Inflammatory macrophage treated with lipopolysaccharide for 1 hour (primary cell): Measurements from ENCODE around the gene GNG13.
"Not testable (repeated sequence)": the region's sequence is repeated elsewhere in the genome, so short reads cannot be mapped to it uniquely, and the experiment has no call there.

Experiments
- DNase-seq, 2 donors: peaks; one replicate each; pipeline ENCODE4 v3.0.0-alpha.2; 2020 to 2022

Gene GNG13

DNA sequence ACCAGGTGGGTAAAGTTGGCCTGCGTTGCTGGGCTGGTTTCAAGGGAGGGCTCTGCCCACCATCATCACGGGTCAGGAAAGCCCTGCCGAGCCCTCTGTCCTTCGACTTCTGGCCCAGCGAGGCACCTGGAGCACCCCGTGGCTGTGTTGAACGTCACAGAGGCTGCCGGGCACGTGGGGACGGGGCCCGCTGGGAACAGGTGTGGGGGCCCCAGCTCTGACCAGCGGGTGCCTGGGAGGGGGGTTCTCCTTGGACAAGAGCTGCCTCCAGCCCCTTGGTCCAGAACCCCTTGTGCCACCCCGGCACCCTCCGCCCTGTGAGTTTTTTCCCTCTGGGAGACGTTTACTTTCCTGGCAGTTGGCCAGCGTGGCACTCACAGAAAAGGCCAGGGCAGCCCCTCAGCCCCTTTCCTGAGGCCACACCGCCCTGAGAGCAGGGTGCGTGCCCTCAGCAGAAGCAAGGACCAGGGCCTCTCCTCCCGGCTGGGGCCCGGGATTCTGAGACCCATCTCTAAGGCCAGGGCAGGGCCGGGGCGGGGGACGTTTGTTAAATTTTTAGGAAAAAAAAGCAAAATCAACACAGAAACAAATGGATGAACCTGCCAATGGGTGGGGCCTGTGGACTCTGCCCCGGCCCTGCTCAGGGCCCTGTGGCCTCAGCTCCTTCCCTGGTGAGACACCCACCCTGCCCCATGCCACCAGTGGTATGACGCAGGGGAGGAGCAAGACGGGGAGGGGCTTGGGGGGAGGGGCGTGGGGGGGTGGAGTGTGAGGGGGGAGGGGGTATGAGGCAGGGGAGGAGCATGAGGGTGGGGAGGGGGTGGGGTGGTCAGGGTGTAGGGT is 31.3 kb upstream of the GNG13 start:
- no peak for DNase-seq

DNA sequence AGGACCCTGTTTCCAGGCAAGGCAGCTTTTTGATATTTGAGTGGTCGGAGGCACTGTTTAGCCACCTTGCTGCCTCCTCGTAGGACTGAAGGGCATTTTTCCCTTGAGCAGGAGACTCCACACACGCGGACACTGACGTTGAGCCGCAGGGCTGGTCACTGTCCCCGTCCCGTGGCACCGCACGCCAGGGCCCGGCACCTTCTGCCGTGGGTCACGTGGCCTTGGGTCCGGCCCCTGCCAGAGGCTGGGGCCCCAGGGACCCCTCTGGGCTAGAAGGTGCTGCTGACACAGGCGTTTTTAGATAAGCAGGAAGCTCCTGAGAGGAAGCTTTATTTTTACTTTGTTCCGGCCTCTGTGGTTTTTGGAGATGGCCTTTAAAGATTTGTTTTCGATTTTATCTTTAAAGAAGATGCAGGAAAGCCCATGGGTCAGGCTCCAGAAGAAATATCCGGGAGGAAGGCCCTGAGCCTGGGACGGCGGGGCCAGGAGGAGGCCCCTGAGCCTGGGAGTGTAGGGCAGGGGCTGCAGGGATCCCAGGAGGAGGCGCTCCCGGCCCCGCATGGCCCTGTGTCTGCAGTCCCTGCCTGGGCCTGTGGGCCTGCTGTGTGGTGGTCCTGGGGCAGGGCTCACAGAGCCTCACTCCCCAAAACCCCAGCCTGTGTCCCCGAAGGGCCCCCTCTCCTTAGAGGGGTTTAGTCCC is 30.5 kb upstream of the GNG13 start:
- DNase-seq, result no peak

DNA sequence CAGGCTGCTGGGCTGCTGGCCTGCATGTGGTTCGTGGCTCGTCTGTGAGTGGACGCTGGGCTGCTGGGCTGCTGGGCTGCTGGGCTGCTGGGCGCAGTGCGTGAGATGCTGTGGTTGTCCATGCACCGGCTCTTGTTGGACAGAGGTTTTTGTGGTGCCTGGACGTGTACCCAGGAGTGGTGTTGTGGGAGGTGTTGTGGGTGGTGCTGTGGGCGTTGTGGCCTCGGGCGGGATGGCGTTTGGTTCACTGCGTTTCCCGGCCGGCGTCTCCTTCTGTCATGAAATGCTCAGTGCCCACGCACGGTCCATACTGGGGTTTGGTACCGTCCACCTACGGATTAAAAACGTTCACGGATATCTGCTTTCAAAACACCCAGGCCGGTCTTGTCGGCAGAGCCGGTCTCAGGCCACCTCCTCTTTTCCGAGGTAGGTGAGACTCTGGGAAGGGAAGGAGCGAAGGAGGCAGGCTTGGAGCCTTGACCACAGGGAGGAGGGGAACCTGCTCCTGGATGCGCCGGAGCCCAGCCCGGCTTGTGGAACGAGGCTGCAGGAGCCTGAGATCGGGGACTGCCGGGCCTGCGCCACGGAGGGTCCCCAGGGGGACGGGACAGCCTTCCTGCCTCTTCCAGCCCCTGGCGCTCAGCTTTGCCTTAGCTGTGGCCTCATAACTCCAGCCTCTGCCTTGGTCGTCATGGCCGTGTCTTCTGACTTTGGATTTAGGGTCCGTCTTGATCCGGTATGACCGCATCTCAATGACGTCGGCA is 29.8 kb upstream of the GNG13 start:
- no peak for DNase-seq

DNA sequence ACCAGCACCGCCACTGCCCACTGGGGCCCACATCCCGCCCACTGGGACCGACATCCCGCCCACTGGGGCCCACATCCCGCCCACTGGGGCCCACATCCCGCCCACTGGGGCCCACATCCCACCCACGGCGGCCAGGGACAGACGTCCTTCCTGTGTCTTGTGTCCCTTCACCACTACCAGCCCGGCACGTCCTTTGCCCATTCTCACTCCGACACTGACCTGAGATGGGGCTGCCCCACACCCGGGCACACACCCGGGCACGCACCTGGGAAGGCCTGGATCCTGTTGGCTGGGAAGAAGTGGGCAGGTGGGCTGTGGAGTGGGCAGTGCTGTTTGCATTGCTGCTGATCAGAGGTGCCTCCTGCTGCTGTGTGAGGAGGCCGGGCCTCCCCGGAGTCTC is 28.4 kb upstream of the GNG13 start:
- DNase-seq, result no peak

DNA sequence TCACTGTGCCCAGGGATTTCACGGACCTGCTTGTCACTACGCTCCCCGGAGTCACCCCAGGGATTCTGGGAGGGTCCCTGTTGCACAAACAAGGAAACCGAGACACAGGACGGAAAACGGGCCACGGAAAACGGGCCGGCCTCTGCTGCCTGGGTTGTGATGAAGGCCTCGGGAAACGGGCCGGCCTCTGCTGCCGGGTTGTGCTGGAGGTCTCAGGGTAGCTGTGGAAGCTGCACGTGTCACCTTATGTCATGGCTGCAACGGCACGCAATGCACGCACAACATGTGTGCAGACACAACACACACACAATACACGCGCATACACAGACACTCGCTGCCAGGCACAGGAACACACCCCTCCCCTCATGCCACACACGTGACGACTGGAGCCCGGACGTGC is 27.0 kb upstream of the GNG13 start:
- no peak for DNase-seq

DNA sequence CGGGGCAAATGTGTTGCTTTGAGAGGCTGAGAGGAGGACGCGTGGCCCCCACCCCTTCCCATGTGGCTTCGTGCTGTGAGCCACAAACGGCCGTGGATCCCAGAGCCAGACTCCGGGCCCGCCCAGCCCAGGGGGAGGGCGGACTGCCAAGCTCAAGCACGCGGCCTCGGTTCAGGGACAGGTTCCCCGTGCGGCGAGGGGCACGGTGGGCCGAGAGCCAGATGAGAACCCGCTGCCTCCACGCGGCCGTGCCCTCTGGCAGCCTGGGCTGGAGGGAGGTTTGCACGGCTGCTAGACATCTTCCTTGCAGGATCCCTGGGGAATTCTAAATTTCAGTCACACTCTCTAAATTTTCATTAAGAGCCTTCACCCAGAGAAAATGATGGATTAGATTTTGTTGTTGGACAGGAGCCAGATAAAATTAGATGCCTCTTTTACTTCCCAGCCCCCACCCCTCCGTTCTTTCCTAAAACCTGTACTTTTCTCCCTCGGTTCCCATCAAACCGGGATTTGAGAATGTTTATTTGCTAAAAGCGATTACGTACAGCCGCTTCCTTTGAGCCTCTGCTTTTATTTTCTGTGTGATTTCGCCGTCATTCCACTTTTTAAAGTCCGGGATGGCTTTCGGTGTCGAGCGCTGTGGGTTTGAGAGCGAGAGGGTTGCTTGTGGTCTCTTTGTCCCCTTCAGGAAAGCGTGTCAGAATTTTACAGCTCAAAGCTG is 25.0 kb upstream of the GNG13 start:
- no peak for DNase-seq

DNA sequence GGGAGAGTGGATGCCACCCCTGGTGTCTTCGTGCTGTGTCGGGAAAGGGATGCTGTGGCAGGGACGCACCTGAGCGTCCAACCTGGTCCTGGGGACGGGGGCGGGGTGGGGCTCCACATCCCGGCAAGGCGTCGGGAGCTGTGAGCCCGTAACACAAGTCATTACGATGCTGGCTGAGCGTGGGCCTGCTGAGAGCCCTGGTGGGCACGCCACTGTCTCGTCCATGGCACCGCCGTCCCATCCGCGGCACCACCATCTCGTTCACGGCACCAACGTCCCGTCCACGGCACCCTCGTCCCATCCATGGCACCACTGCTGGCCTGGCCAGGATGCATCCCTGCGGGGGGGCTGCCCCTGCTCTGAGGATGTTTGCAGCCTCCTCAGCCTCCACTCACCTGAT is 24.1 kb upstream of the GNG13 start:
- no peak for DNase-seq

DNA sequence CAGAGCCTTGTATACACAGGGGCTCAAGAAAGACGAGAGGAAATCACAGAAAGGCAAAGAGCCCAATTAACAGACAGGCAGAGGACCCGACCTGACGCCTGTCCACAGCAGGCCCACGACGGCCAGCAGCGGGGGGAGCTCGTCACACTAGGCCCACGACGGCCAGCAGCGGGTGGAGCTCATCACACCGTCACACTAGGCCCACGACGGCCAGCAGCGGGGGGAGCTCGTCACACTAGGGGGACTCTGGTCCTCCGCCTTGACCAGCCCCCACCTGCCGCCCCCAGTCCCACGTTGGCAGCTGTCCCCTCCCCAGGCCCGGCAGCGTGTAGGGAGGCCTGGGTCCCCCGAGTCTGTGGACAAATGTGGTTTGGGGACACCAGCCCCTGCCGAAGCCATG is 23.7 kb upstream of the GNG13 start:
- no peak for DNase-seq

DNA sequence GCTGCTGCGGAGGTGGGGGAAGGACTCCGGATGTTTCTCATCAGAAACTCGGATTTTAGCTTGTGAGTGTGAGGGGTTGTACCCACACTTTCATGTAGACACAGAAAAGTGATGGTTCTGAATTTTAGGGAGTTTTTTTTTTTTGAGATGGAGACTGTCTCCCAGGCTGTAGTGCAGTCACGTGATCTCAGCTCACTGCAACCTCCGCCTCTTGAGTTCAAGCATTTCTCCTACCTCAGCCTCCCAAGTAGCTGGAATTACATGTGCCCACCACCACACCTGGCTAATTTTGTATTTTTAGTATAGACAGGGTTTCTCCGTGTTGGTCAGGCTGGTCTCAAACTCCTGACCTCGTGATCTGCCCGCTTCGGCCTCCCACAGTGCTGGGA is 22.4 kb upstream of the GNG13 start:
- DNase-seq, result no peak

DNA sequence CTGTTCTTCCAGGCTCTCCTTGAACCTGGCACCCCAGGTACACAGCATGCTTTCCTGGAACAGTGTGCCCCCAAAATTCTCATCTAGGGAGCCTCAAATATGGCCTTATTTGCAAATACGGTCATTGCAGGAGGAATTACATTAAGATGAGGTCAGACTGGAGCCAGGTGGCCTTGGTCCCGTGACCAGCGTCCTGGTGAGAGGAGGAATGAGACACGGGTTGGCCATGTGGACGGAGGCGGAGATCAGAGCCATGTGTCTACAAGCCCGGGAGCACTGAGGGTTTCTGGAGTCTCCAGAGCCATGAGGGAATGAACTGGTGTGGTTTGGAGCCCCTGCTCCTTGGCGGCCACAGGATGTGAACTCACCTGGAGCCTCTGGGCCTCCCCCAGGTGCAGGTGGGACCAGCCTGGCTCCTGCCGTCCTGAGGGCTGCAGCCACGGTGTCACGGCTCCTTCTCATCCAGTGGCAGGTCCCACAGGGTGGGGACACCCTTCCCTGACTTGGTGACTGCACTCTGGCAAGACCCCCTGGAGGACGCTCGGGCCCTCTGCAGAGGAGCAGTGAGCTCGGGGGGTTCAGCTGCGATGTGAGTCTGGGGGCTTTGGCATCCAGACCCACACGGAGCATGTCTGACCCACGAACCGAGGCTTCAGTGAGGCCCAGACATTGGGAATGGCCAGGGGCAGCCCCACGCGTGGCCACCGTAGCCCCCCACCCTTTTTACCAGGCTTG is 21.8 kb upstream of the GNG13 start:
- no peak for DNase-seq

DNA sequence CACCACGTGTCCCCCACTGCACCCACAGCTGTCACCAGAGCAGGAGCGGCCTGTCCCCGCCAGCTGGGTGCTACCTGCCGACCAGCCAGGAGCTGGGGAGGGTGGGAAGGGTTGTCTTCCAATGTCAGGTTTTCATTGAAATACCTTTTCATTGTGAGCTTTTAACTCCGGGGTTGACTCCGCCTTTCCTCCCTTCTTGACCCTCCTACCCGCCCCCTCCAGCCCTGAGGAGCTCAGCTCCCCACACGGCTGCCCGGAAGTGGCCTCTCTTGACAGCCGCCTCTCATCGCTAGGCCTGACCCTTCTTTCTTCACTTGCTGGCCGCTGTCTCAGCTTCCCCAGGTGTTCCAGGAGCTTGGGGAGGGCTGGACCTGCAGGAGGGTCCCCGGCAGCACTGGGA is 21.2 kb upstream of the GNG13 start:
- DNase-seq, result no peak

DNA sequence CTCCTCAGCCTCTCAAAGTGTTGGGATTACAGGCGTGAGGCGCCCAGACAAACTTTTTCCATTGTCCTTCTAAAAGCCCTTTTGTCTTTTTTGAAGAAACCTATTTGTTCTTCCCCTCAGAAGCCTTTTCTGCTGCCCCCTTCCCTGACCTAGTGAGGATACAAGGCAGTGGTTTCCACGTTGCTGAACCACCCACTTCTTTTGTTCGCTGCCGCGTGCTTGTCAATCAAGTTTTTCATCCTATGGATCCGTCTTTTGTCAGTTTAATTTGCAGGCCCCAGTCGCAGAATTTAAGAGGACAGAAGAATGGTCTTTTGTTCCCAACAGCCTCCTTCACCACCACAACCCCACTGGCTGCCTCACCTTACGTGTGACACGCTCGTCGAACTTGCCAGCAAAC is 20.2 kb upstream of the GNG13 start:
- DNase-seq, result no peak

DNA sequence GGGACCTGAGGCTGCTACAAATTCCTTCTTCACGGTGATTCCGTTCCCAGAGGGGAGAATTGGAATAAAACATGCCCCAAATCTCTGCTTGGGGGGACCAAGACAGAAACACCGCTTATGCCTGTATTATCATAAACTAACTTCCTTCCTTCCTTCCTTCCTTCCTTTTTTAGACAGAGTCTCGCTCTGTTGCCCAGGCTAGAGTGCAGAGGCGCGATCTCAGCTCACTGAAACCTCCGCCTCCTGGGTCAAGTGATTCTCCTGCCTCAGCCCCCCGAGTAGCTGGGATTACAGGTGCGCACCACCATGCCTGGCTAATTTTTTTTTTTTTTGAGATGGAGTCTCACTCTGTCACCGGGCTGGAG is 19.5 kb upstream of the GNG13 start:
- not testable (repeated sequence) for DNase-seq

DNA sequence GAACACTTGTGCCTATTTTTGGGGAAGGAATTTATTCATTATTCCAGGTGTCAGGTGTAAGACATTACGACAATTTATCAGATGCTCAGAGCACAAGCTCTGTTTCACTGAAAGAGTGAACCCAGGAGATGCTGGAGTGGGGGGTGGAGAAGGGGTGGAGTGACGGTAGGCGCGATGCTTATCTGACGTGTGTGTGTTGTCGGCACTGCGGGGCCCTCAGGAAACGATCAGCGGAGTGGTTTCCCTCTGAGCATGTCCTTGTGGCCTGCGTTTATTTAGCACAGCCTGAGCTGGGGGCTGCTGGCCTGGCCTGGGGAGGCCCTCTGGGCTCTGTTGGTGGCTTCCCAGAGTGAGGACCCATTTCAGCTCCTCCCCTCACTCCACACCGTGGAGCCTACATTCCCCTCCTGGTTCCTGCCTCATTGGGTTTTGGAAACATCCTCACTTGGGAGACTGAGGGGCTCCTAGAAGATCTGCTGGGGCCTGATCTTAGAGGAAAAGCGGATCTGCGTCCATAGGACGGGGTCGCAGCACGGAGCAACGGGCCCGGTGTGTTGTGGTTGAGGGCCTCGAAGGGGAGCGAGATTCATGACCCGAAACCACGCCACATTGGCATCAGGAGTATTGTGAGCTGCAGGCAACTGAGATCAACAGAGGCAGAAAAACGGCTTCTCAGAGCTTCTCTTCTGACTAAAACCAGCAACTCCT is 19.0 kb upstream of the GNG13 start:
- DNase-seq, result no peak

DNA sequence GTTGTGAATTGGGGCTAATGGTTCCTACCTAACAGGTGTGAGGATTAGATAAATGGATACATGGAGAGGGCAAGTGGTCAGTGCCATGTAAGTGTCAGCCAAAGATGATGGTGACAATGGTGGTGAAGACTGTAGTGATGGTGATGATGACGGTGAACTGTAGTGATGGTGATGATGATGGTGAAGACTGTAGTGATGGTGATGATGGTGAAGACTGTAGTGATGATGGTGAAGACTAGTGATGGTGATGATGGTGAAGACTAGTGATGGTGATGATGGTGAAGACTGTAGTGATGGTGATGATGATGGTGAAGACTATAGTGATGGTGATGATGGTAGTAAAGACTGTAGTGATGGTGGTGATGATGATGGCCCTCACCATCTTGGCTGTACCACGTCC is 18.1 kb upstream of the GNG13 start:
- DNase-seq, result no peak

DNA sequence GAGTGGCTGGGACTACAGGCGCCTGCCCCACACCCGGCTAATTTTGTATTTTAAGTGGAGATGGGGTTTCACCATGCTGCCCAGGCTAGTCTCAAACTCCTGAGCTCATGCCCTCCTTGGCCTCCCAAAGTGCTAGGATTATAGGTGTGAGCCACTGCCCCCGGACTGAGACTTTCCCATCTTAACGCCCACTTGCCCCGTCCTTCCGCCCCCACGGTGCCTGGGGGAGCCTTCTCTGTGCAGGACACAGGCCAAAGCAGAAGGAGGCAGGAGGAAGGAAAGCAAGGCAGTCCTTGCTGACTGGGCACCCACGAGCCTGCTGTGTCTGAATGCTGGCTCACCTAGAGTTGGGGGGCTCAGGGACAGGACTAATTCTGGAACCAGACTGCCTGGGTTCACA is 17.6 kb upstream of the GNG13 start:
- DNase-seq, result no peak

DNA sequence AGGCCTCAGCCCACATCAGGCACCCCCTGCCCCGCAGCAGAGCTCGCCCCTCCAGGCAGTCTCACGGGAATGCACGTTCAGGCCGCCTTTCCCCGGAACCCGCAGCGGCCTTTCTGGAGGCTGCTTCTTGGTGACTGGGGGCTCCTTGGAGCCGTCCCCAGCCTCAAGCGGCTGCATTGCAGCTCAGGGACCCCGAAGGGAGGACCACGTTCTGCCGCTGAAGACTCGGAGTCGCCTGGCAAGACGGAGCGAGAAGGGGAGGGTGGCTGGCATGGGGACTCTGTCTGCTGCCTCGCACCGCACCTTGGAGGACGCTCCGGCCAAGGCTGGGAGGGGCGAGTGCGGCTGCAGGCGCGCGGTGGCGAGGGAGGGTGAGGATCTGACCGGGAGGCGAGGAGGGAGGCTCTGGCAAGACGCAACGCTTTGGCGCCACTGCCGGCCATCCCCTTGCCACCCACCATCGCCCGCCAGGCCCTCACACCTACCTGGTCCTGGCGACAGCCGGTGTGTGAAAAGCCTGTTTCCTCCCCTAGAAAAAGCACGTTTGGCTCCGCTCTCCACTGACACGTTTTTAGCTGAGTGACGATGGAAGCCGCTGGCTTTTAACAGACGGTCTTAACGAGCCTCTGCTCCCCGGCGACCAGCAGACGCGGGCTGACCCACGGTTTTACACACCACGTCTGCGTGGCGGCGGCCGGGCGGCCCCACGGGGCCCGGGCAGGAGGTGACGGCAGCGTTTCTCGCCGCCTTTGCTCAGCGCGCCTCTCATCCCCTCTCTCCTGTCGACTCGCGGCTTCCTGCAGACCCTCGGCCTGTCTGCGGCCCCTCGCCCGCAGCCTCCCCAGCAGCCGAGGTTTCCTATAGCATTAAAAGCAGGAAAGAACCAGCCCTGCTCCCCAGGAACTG is 16.7 kb upstream of the GNG13 start:
- no peak for DNase-seq

DNA sequence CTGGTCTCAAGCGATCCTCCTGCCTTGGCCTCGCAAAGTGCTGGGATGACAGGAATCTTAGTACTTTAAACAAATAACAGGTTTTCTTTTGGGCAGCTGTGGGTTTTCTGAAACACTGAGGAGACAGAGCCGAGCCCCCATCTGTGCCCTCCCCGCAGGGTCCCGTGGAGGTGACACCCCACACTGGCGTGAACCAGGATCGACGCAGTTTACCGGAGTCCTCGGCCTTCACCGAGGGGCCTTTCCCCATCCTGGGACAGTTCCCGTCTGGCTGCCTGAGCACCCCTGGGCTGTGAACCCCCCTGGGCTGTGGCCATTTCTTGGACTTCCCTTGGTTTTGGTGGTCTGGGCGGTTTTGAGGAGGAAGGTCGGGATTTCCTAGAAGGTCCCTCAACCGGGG is 15.3 kb upstream of the GNG13 start:
- no peak for DNase-seq

DNA sequence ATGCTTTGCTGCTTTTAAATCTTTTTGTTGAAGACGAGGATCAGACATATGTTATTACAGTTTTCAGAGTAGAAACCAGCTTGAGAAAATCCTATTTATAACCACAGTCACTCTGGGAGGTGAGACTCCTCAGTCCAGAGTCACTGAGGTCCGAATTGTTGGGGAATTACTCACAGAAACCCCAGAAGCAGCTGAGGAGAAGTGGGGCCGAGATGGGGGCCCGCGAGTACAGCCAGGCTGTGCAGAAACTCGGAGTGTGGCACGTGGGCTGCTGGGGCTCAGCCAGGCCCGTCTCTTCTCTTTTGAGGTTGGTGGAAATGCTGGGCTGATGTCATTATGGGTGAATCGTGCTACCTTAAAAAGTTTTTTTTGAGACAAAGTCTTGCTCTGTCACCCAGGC is 14.4 kb upstream of the GNG13 start:
- no peak for DNase-seq

DNA sequence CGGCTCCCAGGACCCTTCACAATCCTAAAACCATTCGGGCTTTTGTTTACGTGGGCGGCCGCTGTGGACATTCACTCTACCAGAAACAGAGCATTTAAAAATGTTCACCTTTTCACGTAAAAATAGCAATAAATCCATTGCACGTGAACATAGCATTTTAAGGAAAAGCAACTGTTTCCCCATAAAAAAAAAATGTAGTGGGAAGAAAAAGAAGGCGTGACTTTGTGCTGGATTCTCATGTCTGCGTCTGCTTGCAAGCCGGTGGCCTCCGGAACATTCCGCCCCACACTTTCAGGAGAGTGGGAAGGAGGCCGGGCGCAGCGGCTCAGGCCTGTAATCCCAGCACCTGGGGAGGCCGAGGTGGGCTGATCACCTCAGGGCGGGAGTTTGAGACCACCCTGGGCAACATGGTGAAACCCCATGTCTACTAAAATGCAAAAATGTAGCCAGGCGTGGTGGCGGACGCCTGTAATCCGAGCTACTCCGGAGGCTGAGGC is 13.4 kb upstream of the GNG13 start:
- no peak for DNase-seq
